ENCODE data around the gene CARD8. TPM values are rescaled to one million over a fixed set of nuclear protein-coding genes. Genes with fewer than 3 reads are reported as not detected.

Gene CARD8
- total RNA-seq, 1 experiment from 2014 or later: 25.6 TPM

DNA sequence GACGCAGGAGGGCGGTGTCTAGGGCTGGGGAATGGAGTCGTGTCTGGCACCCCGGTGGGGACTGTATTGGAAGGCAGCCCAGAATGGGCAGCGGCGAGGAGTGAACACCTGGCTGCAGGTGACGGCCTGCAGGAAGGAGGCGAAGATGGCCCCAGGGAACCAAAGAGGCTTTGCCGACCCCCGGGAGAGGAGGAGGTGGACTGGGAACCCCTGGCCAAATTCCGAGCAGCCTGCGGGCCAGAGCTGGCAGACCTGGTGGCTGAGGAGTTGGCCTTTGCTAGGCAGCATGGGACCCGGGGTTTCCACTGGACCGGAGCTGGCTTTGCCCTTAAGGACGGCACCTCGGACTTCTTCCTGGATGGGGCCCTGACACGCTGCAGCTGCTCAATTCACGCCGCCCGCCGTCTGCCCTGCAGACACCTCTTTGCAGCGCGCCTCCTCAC, 59.4 kb downstream of the CARD8 start:
- Histone ChIP-seq H4K20me1 (ENCODE audit: insufficient read depth) (0 out of 2 replicates have a peak, but pooled peaks cover 6% of the 10 kb centered on the region), H3K4me3 (no peak overlapping the region), H3K4me2 (no peak overlapping the region), H3F3A (ENCODE audit: insufficient read depth, low read depth) (peaks cover 9% of the 10 kb centered on the region; the same call in 1 of the 2 replicates), H3K27me3 (ENCODE audit: insufficient read depth, low read depth) (no peaks in the 10 kb centered on the region), H3K9me3 (ENCODE audit: insufficient read depth, low read depth) (no peaks in the 10 kb centered on the region), H3K36me3 (ENCODE audit: low read depth) (no peaks in the 10 kb centered on the region), H3K4me1 (replicated peaks; ENCODE audit: insufficient read depth) (no peaks in the 10 kb centered on the region), H3K9me2 (ENCODE audit: insufficient read depth) (no peaks in the 10 kb centered on the region), H2AFZ (no peak overlapping the region), H3K27ac (no peak overlapping the region), H3K79me2 (ENCODE audit: low read depth) (no peaks in the 10 kb centered on the region)
- BruUV-seq (replicated peaks): no TSS peak
- no peak for DNase-seq
- CTCF ChIA-PET: interaction anchor here (0.7 kb wide), 1 partner anchor 124 kb away, joined by 13 read pairs; no protein-coding TSS in a partner anchor
- POLR2A ChIA-PET (ENCODE audit: unreplicated experiment): no interaction called here
- no peak for TF ChIP-seq EZH2 (IDR thresholded peaks at IDR 0.05; ENCODE audit: low read depth)
- TF ChIP-seq, protein P1, sequence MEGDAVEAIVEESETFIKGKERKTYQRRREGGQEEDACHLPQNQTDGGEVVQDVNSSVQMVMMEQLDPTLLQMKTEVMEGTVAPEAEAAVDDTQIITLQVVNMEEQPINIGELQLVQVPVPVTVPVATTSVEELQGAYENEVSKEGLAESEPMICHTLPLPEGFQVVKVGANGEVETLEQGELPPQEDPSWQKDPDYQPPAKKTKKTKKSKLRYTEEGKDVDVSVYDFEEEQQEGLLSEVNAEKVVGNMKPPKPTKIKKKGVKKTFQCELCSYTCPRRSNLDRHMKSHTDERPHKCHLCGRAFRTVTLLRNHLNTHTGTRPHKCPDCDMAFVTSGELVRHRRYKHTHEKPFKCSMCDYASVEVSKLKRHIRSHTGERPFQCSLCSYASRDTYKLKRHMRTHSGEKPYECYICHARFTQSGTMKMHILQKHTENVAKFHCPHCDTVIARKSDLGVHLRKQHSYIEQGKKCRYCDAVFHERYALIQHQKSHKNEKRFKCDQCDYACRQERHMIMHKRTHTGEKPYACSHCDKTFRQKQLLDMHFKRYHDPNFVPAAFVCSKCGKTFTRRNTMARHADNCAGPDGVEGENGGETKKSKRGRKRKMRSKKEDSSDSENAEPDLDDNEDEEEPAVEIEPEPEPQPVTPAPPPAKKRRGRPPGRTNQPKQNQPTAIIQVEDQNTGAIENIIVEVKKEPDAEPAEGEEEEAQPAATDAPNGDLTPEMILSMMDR (conservative IDR thresholded peaks at IDR 0.05): no peak
- intact Hi-C loops (cut with micrococcal nuclease; ENCODE audit: unreplicated experiment): no loop called here

DNA sequence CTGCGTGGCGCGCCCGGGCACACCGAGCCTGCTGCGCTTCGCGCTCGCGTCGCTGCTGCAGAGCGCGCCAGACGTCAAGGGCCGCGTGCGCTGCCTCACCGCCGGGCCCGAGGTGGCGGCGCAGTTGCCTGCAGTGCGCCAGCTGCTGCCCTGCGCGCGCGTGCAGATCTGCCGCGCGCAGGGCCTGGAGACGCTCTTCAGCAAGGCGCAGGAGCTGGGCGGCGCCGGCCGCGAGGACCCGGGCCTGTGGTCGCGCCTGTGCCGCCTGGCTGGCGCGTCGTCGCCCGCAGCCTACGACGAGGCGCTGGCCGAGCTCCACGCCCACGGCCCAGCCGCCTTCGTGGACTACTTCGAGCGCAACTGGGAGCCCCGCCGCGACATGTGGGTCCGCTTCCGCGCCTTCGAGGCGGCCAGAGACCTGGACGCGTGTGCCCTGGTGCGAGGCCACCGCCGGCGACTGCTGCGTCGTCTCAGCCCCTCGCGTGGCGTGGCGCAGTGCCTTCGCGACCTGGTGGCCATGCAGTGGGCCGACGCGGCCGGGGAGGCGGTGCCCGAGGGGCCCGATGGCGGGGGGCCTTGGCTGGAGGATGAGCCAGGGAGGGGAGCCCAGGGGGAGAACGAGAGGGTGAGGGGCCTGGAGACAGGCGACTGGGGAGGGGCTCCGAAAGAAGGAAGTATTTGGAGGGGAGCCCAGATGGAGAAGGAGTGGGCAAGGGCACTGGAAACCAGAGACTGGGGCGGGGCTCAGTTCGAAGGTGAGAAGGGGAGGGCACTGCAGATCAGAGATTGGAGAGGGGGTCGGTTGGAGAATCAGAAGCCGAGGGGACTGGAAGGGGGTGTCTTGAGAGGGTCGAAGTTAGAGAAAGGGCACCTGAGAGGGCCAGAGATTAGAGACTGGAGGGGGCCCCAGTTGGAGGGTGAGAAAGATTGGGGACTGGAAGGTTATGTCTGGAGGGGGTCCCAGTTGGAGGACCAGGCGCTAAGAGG, 60.6 kb downstream of the CARD8 start:
- DNase-seq: no peak
- no TSS peak for BruUV-seq (replicated peaks)
- no peaks in the 10 kb centered on the region for H3K4me1 ChIP-seq (replicated peaks; ENCODE audit: insufficient read depth)
- no peak overlapping the region for H2AFZ ChIP-seq
- no peak overlapping the region for H3K4me3 ChIP-seq
- H3K4me2 ChIP-seq: no peak overlapping the region
- peaks cover 9% of the 10 kb centered on the region; the same call in 1 of the 2 replicates for H3F3A ChIP-seq (ENCODE audit: insufficient read depth, low read depth)
- no peak for TF ChIP-seq EZH2 (IDR thresholded peaks at IDR 0.05; ENCODE audit: low read depth)
- TF ChIP-seq, protein P1 (conservative IDR thresholded peaks at IDR 0.05): no peak
- no peaks in the 10 kb centered on the region for H3K27me3 ChIP-seq (ENCODE audit: insufficient read depth, low read depth)
- POLR2A ChIA-PET (ENCODE audit: unreplicated experiment): no interaction called here
- 0 out of 2 replicates have a peak, but pooled peaks cover 6% of the 10 kb centered on the region for H4K20me1 ChIP-seq (ENCODE audit: insufficient read depth)
- H3K9me3 ChIP-seq (ENCODE audit: insufficient read depth, low read depth): no peaks in the 10 kb centered on the region
- H3K36me3 ChIP-seq (ENCODE audit: low read depth): no peaks in the 10 kb centered on the region
- H3K79me2 ChIP-seq (ENCODE audit: low read depth): no peaks in the 10 kb centered on the region
- no peak overlapping the region for H3K27ac ChIP-seq
- CTCF ChIA-PET: no interaction called here
- H3K9me2 ChIP-seq (ENCODE audit: insufficient read depth): no peaks in the 10 kb centered on the region
- intact Hi-C loops (cut with micrococcal nuclease; ENCODE audit: unreplicated experiment): no loop called here

DNA sequence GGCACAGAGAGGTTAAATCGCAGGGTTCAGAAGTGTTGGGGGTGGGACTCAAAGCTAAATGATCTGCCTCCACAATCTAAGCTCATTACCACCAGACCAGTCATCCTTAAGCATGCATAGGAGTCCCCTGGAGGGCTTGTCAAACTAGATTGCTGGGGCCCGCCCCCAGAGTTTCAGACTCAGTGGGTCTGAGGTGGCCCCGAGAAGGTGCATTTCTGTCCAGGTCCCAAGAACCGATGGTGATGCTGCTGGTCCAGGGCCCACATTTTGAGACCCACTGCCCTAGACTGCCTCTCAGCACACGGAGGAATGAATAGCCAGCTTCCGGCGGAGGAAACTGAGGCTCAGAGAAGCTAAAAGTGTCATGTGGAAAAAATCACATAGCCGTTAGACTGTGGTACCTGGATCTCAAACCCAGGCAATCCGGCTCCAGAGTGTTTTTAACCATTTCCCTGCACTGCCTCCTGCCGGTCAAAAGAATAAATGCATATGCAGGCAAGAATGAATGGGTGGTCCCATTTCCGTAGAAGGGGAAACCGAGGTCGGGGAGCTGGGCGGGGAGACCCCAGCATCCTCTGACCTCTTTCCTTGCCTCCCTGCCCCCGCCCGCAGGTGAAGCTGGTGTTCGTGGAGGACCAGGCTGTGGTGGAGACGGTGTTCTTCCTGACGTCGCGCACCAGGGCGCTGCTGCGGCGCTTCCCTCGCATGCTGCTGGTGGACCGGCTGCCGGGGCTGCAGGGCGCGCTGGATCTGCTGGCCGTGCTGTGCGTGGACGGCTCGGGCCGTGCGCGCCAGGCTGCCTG, 61.5 kb downstream of the CARD8 start:
- no peak overlapping the region for H3K27ac ChIP-seq
- no peak for DNase-seq

More for the DNA sequence above, 61.5 kb downstream of the CARD8 start:
- H3K36me3 ChIP-seq (ENCODE audit: low read depth): no peaks in the 10 kb centered on the region
- BruUV-seq (replicated peaks): no TSS peak
- H3F3A ChIP-seq (ENCODE audit: insufficient read depth, low read depth): peaks cover 9% of the 10 kb centered on the region
- intact Hi-C loops (cut with micrococcal nuclease; ENCODE audit: unreplicated experiment): no loop called here
- H3K9me2 ChIP-seq (ENCODE audit: insufficient read depth): no peaks in the 10 kb centered on the region
- ChIA-PET POLR2A (ENCODE audit: unreplicated experiment) (no interaction called here), CTCF (no interaction called here)
- 0 out of 2 replicates have a peak, but pooled peaks cover 6% of the 10 kb centered on the region for H4K20me1 ChIP-seq (ENCODE audit: insufficient read depth)
- no peak for TF ChIP-seq EZH2 (IDR thresholded peaks at IDR 0.05; ENCODE audit: low read depth)
- TF ChIP-seq, protein P1 (conservative IDR thresholded peaks at IDR 0.05): peak; percentile 65
- H3K79me2 ChIP-seq (ENCODE audit: low read depth): no peaks in the 10 kb centered on the region
- H3K27me3 ChIP-seq (ENCODE audit: insufficient read depth, low read depth): no peaks in the 10 kb centered on the region
- H3K4me1 ChIP-seq (replicated peaks; ENCODE audit: insufficient read depth): no peaks in the 10 kb centered on the region
- H3K4me2 ChIP-seq: no peak overlapping the region
- H3K4me3 ChIP-seq: no peak overlapping the region
- H2AFZ ChIP-seq: no peak overlapping the region
- H3K9me3 ChIP-seq (ENCODE audit: insufficient read depth, low read depth): no peaks in the 10 kb centered on the region

All from PC-9 (cell line).